Suppressor macrophage treated with lipopolysaccharide for 1 hour (primary cell): ENCODE results near the gene CYB5R3.
"Not testable (repeated sequence)": the region's sequence is repeated elsewhere in the genome, so short reads cannot be mapped to it uniquely, and the experiment has no call there.

Experiments used
- DNase-seq, 3 donors: peaks; one replicate each; pipeline ENCODE4 v3.0.0-alpha.2; 2020 to 2022

Gene CYB5R3

DNA sequence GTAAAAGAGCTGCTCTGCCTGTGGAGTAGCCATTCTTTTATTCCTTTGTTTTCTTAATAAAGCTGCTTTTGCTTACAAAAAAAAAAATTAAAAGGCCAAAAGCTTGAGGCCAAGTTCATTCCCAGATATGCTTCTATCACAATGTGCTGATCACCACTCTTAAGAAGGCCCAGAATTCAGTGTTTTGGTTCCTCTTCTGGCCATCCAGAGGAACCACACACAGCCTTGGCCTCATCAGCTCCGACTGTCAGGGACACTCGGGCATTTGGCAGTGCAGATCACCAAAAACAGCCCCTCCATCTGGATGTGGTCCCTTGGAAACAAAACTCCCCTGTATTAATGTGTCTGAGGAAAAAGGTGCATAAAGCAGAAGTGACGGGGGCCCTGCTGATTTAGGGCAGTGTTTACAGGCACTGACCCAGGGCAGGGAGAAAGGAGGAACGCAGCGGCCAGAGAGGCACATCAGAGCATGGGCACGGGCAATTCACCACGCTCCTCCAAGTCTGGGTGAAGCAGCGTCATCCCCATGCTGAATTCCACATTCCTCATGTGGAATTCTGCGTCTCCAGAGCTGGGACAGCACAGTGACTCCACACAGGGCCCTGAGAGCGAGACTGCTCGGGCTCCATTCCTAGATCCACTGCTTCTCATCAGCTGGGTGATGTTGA lies 52.2 kb downstream of the CYB5R3 start:
- peak in 1 of 3 donors; percentile 18 for DNase-seq

DNA sequence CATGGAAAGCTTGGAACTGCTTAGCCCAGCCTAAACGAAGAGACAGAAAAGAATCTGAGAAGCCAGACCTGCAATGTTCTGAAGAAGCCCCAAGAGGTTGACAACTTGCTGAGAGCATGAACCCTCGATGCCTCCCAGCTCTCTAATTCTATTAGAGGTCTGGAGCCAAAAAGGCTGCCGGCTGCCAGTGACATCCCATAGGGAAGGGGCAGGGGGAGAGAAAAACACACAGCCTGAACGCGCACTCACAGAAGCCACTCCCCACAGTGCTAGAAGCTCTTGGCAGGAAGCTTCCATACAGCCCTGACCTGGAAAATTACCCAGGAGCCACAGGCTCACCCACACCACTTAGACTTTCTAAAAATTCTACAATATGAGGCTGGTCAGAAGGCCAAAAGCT lies 52.9 kb downstream of the CYB5R3 start:
- DNase-seq: peak in 1 of 3 donors; percentile 6

DNA sequence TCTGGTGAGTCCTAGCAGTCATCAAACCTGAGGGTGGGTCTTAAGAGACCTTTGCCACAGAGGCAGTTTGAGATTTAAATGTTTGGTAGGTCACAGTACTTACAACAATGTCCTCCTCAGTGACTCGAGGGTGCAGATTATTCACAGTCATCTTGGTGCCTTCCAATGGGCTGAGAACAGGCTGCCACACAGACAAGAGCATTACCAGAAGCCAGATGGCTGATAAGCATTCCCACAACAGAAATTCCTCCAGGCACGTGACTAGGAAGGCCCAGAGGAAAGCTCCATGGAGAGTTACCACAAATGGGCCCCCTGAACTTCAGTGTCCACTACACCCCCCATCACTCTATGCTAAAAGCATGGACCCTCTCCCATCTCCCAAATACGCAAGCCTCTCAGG lies 53.8 kb downstream of the CYB5R3 start:
- no peak for DNase-seq

DNA sequence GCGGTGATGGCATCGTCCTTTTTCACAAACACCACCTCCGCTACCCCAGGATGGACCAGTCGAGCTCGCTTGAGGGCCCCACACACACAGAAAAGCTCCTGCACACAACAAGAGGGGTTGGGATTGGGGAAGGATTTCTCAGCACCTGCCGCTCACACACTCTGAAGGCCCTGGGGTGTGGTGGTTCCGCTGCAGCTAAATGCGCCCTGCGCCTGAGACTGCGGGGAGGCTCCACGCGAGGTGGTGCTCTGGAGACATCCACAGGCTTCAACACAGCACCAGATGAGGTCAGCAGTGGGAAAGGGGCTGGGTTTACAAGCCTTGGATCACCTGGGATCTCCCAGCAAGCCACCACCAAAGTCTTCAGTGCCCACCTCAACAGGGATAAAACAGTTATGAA lies 57.2 kb downstream of the CYB5R3 start:
- no peak for DNase-seq

DNA sequence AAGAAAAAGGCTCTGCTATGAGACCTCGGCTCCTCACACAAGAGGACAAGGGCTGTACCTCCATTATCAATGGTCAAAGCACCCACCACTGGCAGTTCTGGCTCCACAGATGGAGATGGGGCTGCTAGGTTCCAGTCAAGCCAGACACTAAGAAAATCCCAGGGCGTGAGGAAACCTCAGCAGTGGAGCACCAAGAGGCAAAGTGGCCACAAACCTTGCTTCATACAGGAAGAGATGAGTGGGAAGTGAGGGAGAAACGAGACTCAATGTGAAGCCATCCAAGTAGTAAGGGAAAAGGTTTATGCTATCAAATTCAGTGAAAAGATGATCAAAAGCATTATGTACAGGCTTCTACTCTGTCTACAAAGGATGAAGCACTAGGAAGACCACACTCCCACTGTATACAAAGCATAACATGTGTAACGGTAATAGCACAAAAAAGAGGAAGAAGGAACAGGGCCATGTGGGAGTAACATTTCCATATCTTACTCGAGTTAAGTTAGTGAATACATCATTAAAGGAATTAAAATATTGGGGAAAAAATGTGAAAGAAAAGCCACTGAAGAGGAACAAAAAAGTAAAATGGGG lies 61.5 kb downstream of the CYB5R3 start:
- DNase-seq: peak; percentile 73 to 81 (median 80)

DNA sequence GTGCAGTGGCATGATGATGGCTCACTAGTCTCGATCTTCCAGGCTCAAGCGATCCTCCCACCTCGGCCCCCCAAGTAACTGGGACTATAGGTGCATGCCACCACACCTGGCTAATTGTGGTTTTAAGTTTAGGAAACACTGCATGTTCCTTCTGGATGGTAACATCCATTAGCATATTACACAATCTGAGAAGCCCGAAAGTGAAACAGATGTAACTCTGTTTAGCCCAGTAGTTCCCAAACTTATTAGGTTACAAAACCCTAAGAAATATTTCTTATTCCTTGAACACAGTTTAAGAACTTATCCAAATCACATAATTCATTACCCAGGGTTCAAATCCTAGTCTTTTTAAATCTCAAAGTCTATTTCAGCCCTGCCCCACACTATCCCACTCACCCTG lies 62.8 kb downstream of the CYB5R3 start:
- DNase-seq: peak; percentile 17 to 60 (median 45)

DNA sequence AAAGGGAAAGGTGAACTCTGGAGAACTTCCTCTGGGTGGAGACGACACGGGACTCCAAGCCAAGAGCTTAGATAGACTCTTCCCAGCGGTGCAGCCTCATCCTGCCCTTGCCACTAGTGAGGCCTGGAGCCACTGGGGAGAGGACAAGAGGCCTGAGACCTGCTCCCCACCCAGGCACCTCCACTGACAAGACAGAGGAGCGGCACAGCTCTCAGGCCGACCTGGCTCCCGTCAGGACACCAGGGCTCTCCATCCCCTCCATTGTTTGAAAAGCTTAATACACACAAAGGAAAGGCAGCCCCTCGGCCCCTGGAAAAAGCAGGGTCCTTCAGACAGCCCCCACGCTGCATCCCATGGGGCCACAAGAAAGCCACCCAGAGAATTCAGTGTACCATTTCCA lies 64.1 kb downstream of the CYB5R3 start:
- no peak for DNase-seq

DNA sequence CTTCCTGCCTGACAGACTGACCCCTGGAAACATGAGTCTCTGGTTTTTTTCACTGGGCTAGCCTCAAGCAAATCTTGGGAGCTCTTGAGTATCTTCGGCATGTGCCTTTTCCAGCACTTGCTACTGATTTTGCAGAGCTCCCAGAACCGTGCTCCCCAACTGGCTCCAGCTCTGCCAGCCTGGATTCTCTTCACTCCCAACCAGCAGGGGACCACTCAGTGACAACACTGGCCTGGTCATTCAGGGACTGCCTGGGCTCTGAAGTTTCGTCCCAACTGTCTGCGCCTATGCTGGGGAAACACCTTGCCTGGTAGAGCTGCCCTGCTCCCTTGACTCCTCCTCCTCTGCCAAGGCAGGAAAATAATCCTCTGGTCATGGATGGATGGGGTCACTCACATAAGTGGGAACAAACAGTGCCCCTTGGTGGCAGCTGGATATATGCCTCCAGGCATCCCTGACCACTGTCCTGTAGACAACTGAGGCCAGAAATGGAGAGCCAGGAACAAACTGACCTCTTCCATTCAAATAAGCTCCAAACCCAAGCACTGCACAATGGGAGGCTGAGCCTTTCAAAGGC lies 64.7 kb downstream of the CYB5R3 start:
- no peak for DNase-seq

DNA sequence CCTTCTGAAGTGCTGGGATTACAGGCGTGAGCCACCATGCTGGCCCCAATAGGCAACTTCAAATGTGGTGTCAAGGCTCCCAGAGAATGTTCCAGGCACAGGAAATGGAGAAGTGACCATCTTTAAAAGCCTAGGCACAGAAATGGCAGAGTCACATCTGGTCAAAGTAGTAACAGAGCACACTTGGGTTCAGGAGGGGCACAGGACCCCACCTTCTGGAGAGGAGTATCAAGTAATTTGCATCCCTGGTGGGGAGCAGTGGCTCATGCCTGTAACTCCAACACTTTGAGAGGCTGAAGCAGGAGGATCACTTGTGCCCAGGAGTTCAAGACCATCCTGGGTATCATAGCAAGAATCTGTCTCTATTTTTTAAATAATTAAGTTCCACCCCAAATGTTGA lies 66.2 kb downstream of the CYB5R3 start:
- no peak for DNase-seq

DNA sequence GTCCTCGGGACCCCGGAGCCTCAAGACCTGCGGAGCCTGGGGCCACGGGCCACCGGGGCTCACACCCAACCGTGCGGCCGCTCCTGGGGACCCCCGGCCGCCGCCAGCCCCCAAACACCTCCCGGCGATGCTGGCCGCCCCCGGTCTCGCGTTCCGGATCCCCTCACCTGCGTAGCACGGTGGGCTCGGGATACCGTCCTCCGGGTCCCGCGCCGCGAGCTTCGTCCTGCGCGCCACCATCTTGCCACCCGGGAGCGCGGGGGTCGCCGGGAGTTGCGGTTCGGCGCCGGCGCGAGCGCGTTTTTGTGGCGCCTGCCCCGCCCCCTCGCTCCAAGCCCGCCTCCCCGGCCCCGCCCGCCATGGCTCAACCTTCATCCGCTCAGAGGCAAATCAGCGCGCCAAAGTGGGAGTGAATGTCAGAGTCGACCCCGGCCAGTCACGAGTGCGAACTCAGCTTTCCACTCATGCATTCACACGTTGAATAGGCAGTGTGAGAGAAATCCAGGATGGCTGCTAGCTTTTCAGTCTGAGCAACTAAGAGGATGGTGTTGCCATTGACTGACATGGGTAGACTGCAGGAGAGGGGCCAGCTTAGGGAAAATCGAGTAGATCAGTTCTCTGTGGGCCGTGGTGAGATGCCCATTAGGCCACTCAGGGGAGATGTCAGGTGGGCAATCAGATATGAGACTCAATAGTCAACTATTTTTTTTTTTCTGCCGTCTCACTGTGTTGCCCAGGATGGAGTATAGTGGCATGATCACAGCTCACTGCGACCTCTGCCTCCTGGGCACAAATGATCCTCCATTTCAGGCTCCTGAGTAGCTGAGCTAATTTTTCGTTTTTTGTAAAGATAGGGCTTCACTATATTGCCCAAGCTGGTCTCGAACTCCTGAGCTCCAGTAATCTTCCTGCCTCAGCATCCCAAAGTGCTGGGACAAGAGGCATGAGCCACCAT lies 67.2 kb downstream of the CYB5R3 start:
- peak; percentile 74 to 90 (median 84) for DNase-seq

DNA sequence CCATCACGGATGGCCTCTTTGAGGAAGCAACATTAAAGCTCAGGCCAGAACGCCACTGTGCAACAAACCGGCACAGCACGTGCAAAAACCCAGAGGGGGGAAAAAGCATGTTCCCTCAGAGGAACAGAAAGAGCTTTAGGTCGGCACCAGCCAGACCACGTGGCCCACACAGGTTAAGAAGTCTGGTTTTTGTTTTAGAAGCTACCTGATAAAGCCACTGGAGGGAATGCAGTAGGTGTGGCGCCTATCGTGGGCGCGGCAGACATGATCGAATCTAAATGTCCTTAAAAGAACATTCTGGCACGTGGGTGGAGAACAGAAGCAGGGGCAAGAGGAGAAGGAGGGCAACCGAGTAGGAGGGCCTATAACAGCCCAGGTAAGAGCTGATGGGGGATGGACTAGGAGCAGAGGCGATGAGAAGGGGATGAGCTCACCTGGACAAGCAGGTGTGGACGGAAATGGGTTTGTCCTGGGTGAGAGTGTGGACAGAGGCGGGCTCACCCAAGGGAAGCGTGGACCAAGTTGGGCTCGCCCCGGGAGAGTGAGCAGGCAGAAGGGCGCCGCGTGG lies 67.9 kb downstream of the CYB5R3 start:
- DNase-seq: not testable (repeated sequence)

DNA sequence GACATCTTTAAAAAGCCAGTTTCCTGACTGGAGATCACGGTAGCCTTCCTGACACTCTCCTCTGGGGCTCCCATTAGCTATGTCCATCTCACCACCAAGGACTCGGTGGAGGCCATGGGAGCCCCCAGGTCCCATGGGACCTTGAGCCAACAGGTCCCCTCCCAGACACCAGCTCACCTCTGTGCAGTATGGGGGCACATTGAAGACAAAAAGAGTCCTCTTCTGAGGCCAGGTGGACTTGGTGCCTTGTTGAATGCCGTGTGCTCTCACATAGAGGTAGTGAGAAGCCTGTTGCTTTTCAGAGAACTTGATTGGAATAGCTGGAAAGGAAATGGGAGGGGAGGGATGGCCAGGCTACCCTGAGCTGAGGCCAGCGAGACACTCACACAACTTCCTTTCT lies 69.2 kb downstream of the CYB5R3 start:
- DNase-seq: not testable (repeated sequence)

DNA sequence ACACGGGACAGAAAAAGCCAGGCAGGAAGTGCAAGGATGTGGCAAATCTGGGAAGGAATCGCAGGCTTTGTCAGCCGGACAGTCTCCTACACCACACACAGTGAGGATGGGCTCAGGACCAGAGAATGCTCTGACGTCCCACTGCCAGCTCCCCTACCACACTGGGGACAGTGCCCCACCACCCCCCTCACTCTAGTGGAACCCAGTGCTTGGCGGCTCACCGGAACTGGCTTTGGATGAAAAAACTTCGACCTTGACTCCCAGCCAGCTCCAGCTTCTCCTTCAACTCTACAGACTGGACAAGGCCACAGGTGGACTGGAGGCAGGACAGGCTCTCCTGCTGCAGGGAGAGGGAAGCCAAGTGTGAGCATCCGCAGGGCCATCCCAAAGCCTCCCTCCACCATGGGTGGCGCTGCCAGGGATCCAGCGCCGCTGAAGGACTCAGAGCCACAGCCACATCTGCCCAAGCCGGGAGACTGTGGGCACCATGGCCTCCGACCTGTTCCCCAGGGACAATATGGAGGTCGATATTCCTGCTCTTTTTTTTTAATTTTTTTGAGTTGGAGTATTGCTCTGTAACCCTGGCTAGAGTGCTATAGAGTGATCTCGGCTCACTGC lies 71.5 kb downstream of the CYB5R3 start:
- no peak for DNase-seq

DNA sequence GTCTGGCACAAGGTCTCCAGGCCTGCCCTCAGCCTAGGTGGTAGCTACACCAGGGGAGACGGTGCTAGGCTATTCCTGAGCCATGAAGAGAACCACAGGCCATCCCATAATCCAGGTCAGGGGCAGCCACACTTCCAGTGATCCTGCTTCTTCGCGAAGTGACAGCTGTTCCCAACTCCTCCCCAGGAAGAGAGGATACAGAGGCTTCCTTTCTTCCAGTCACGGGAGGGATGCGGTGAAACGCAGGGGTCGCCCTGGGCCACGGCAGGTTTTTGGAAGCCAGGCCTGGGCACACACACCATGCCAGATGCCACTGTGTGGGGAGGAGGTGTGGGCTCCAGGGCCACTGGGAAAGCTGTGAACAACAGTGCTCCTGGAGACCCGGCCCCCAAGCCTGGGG lies 72.1 kb downstream of the CYB5R3 start:
- DNase-seq: not testable (repeated sequence)

DNA sequence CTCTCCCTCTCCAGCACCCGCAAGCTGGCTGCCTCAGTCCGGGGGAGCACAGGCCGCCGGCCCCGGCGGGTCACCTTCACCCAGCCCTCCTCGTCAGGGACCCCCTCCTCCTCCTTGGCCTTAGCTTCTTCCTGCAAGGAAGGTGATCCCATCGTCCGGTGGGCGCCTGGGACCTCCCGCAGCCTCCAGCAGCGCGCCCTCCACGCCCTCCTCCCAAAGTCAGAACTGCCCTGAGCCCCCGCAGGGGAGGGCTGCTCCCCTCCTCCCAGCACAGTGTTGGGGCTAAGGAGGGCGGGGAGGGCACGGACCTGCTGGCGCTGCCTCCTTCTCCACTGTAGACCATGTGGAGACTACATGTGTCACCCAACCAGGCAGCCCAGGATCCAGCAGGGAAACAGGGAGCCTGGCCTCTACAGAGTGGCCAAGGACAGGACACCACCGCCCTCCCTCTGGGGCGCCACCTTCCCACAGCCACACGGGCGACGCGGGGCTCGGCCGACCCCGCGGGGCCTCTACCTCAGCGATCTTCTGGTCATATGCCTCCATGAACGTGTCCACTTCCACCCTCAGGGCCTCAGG lies 73.1 kb downstream of the CYB5R3 start:
- not testable (repeated sequence) for DNase-seq

DNA sequence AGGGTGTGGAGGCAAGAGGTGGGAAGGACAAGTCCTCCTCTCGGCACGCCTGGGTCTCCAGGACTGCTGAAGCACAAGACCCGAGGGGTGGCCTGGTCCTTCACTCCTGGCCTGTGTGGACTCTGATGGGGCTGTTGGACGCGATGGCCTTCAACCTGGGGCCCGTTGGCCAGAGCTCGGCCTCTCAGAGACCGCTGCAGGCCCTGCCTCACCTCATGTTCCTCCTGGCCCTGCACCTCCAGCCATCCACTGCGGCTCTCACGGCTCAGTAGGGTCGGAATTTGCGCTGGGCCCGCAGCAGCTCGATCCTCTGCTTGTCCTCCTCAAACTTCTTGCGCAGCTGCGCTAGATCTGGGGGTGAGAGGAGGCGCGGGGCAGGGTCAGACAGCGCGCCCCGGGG lies 74.7 kb downstream of the CYB5R3 start:
- not testable (repeated sequence) for DNase-seq

DNA sequence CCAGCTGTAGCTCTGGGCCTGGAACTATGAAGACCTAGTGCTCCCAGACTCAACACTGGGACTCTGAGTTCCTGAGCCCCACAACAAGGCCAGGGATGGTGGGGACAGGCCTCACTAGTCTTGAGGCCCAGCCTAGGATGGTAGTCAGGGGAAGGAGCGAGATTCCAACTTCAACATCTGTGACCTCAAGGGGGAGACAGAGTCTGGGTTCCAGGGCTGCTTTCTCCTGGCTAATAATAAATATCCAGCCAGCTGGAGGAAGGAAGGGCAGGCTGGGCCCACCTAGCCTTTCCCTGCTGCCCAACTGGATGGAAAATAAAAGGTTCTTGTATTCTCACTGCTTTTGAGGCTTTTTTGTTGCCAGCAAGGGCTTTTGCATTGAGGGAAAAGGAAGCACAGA lies 75.1 kb downstream of the CYB5R3 start:
- DNase-seq: not testable (repeated sequence)

DNA sequence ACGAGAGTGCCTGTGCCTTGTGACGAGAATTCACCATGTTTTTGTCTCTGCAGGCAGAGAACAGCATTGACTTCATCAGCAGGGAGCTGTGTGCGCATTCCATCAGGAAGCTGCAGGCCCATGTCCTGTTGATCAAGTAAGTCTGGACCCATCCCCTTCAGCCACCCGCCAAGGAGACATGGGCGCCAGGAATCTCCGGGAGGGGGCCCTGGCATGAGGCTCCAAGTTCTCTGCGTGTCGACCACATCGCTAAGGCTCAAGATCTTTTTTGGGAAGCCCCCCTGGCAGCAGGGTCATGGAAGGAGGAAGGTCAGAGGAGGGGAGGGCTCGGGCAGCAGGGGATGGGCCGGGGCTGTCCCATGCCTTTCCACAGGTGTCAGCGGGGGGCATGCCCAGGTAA lies 78.1 kb downstream of the CYB5R3 start:
- DNase-seq: not testable (repeated sequence)

DNA sequence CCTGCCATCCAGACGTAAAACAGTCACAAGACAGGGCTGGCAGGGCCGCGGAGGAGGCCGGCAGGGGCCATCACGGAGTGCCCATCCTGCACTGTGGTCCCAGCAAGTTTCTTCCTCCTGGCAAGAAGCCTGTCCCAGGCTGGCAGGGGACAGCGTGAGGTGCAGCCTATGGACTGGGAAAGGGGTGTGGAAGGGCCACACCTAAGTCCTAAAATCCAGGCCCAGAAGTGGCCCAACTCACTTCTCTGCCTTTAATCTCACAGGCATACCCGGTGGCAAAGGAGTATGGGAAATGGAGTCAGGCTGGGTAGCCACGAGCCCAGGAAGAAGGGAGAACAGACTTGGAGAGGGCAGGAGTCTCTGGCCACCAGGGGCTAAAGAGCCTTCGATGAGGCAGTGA lies 78.6 kb downstream of the CYB5R3 start:
- DNase-seq: not testable (repeated sequence)

DNA sequence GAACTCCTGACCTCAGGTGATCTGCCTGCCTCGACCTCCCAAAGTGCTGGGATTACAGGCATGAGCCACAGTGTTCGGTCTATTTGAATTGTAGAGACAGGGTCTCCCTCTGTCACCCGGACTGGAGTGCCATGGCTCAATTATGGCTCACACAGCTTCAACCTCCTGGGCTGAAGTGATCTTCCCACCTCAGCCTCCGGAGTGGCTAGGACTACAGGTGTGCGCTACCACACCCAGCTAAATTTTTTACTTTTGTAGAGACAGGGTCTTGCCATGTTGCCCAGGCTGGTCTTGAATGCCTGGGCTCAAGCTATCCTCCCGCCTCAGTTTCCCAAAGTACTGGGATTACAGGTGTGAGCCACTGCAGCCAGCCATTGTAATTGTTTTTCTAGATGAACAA lies 81.2 kb downstream of the CYB5R3 start:
- DNase-seq: not testable (repeated sequence)
